Measurements from ENCODE around the gene CRTC3. TPM values are rescaled to one million over a fixed set of nuclear protein-coding genes. Genes with fewer than 3 reads are reported as not detected.

The CRTC3 gene
- total RNA-seq, 2 experiments from 2014 or later: 27.1 to 28.7 TPM

- Mint-ChIP-seq H3K9me3 (peaks cover 4% of the 10 kb centered on the region), H3K27ac (no peak overlapping the region), H3K4me3 (no peak overlapping the region), H3K36me3 (ENCODE audit: low read depth) (no peaks in the 10 kb centered on the region), H3K4me1 (ENCODE audit: low read depth) (peaks cover 27% of the 10 kb centered on the region), H3K27me3 (no peaks in the 10 kb centered on the region)
- ChIA-PET CTCF (interaction anchor here (1.3 to 1.6 kb wide), 2 partner anchors 41 to 43 kb away, joined by 3 to 4 read pairs; no protein-coding TSS in a partner anchor), POLR2A (no interaction called here)
- ATAC-seq (no peak), DNase-seq (no peak)
- TF ChIP-seq CTCF (IDR thresholded peaks at IDR 0.05): no peak
- intact Hi-C loops (cut with micrococcal nuclease): no loop called here
Measured at GRCh38 chr15:90690585-90690984, 160.9 kb downstream of the CRTC3 start.

- no peak overlapping the region for H3K27ac Mint-ChIP-seq
- ChIA-PET CTCF (interaction anchor here (1.3 to 1.6 kb wide), 2 partner anchors 41 to 44 kb away, joined by 3 to 4 read pairs; no protein-coding TSS in a partner anchor), POLR2A (no interaction called here)
- H3K36me3 Mint-ChIP-seq (ENCODE audit: low read depth): no peaks in the 10 kb centered on the region
- no peak for DNase-seq
- no peaks in the 10 kb centered on the region for H3K27me3 Mint-ChIP-seq
- intact Hi-C loops (cut with micrococcal nuclease): no loop called here
- no peak for ATAC-seq
- no peak for TF ChIP-seq CTCF (IDR thresholded peaks at IDR 0.05)
- H3K9me3 Mint-ChIP-seq: peaks cover 4% of the 10 kb centered on the region
- H3K4me1 Mint-ChIP-seq (ENCODE audit: low read depth): peaks cover 21% of the 10 kb centered on the region
- H3K4me3 Mint-ChIP-seq: no peak overlapping the region
Measured at GRCh38 chr15:90691369-90691768, 161.6 kb downstream of the CRTC3 start.

GRCh38 chr15:90691982-90692773, 162.5 kb downstream of the CRTC3 start:
- ATAC-seq: no peak
- no peaks in the 10 kb centered on the region for H3K36me3 Mint-ChIP-seq (ENCODE audit: low read depth)
- TF ChIP-seq CTCF (IDR thresholded peaks at IDR 0.05): no peak
- intact Hi-C loops (cut with micrococcal nuclease): loop anchor here (2.0 kb wide), 1 partner anchor 43 kb away; no protein-coding TSS in a partner anchor
- peaks cover 4% of the 10 kb centered on the region for H3K9me3 Mint-ChIP-seq
- DNase-seq: no peak
- no peak overlapping the region for H3K4me3 Mint-ChIP-seq
- ChIA-PET POLR2A (no interaction called here), CTCF (interaction anchor here (0.9 to 1.6 kb wide), 6 partner anchors 28 to 130 kb away, joined by 3 to 6 read pairs (median 4); no protein-coding TSS in a partner anchor)
- H3K27ac Mint-ChIP-seq: no peak overlapping the region
- H3K27me3 Mint-ChIP-seq: no peaks in the 10 kb centered on the region
- H3K4me1 Mint-ChIP-seq (ENCODE audit: low read depth): peaks cover 16% of the 10 kb centered on the region

Other genes starting within 250 kb of the CRTC3 start
- gene ZNF774, start 177.6 kb upstream of the CRTC3 start, total RNA-seq: 1 to 10 TPM; 1.2 to 1.4 TPM
- 100 to 1,000 TPM; 148 to 155 TPM for gene IQGAP1, start 141.7 kb upstream of the CRTC3 start, total RNA-seq
- 10 to 100 TPM; 45.2 to 53.6 TPM for gene BLM, start 187.4 kb downstream of the CRTC3 start, total RNA-seq

Measured in activated CD8-positive, alpha-beta T cell treated with anti-CD3 and anti-CD28 coated beads for 36 hours (primary cell).